ENCODE data around the gene AGTR1.

AGTR1 gene

DNA sequence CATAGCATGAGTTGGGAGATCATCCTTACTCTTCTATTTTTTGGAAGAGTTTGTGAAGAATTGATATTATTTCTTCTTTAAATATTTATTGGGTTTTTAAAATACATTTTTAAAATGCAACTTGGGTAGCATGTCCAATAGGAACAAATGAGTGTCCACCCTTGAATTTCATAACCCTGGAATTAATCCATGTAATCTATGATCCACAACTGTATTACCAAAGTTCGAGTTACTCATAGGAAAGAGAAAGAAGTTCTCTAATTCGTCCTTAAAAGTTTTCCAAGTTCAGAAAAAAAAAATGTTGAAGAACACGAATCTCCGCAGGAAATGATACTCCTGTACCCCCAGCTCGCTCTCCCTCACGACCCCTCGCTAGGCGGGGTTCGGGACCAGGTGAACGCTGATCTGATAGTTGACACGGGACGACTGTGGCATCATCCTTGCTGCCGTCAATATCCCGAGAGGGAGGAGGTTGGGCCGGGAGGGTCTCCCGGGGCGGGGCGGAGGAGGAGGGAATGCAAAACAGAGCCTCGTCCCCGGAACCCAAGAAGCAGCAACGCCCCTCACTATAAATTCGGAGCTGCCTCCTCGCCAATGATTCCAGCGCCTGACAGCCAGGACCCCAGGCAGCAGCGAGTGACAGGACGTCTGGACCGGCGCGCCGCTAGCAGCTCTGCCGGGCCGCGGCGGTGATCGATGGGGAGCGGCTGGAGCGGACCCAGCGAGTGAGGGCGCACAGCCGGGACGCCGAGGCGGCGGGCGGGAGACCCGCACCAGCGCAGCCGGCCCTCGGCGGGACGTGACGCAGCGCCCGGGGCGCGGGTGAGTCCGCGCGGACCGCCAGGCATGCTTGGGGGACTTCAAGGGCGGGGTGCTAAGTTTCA is at the start of gene AGTR1:
Gene AGTR1 (plus strand): TSS at position 598 of the 884 bp plus-strand sequence. CDS start 43,133 bp downstream, outside the sequence.
- no peak for DNase-seq

GRCh38 chr3:148648685-148649352 is 48.9 kb upstream of the AGTR1 start:
- DNase-seq, result no peak

GRCh38 chr3:148651549-148651948 is 46.2 kb upstream of the AGTR1 start:
- no peak for DNase-seq

DNA sequence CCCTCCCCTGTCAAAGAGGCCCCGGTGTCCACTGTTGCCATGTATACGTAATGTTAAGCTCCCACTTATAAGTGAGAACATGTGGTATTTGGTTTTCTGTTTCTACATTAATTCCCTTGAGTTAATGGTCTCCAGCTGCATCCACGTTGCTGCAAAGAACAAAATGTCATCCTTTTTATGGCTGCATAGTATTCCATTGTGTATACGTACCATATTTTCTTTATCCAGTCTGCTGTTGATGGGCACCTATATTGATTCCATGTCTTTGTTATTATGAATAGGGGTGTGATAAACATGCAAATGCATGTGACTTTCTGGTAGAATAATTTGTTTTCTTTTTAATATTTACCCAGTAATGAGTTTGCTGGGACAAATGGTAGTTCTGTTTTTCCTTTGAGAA is 43.3 kb upstream of the AGTR1 start:
- DNase-seq, result no peak

DNA sequence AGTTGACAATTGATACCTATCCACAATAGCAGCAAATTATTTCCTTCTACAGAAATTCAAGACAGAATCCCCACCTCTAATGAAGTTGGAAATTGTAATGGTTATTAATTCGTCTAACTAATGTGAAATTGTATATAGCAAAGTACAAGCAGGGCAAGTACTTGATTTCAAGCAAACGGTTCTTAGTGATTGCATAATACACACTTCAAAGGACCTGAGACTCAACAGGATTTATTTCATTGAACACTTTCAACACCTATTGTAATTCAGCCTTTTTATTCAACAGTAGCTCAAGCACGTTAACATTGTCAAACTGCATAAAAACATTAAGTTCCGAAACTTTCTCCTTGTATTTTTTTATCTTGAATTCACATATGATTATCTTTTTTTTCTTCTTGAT is 40.2 kb upstream of the AGTR1 start:
- no peak for DNase-seq

DNA sequence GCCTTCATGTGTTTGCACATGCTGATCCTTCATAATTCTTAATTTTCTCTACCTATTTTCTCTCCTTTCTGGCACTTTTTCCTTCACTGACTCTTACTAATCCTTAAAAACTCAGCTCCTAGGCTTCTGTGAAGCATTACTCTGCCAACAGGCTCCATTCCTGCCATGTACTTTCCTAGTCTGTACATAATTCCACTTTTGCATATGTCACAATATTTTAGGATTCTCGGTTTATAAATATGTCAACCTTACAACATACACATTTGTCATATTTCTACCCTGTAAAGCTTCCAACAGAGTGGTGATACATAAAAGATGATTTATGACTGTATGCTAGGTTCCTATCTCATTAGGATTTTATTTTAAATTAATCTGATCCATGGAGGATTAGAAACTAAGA is 38.2 kb upstream of the AGTR1 start:
- no peak for DNase-seq

DNA sequence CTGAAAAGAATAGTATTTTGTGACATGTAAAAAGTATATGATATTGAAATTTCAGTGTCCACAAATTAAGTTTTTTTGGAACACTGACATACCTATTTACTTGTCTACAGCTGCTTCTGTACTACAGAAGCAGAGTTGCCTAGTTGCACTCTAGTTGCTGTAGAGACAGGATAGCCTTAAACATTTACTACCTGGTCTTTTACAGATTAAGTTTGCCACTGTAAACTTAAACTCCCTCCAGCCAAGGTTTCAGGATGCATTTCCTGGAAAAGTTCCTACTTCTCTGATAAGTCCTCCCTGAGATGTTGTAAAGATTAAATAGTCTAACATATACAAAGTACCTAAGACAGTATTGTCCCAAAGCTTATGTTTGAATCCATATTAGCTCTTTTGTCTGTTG is 17.4 kb upstream of the AGTR1 start:
- no peak for DNase-seq

DNA sequence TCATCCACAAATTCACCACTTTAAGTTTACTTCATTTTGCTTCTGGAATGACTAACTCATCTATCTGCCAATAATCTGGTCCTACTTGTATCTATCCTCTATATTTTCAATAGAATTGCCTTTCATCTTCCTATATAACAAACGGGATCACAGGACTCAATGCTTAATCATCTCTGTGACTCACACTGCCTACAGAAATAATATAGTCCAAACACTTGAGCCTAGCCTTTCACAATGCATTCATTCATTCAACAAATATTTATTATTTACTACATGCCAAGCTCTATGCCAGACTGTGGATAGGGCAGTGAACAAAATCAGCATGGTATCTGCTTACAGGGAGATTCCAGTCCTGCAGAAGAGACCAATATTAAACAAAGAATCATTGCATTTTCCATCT is 16.6 kb upstream of the AGTR1 start:
- no peak for DNase-seq

DNA sequence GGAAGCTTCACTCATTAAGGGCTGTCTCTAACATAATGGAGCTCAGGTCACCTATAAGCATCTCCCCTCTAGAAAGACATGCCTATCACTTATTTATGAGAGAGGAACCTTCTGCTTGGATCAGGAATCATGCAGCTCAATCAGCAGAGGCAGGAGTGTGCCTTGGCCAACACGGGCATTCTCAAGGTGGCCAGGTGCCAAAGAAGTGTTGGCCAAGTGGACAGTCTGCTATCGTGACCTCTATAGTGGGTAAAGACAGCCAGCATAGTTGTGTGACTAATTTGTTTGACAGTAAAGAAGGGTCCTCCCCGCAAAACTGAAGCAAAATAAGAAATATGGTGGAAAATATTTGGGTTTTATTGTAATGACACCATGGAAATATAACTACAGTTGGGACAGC is 14.7 kb upstream of the AGTR1 start:
- no peak for DNase-seq

- no peak for DNase-seq
These were observed 3.6 kb upstream of the AGTR1 start for GRCh38 chr3:148694116-148694515.

DNA sequence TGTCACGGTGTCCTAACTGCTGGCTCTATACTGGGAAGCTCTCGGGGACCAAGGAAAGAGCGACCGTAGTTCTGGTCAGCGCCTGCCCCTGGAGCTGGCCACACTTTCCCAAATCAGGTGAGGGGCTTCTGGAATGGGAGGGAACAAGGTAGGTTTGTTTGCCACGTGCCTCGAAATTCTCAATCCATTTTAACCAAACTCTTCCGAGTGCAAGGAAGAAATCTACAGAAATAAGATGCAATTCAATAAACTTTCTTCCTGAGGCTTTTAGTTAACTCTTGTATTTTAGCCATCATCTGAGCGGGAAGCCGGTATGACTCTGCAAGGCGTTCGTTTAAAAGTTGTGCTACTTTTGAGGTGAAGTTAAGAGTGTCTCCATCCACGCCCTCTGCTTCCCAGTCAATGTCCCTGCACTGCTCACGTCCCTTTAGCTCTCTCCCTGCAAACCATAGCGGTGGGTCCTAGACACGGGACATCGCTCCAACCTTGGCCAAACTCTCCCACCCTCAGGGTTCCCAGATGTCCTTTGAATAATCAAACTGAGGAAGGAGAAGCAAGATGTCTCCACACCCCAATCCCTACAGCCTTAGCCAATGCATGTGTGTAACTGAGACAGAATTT is 597 bp downstream of the AGTR1 start:
- DNase-seq, result no peak

- DNase-seq, result no peak
These were observed 7.6 kb downstream of the AGTR1 start for GRCh38 chr3:148705314-148705713.

DNA sequence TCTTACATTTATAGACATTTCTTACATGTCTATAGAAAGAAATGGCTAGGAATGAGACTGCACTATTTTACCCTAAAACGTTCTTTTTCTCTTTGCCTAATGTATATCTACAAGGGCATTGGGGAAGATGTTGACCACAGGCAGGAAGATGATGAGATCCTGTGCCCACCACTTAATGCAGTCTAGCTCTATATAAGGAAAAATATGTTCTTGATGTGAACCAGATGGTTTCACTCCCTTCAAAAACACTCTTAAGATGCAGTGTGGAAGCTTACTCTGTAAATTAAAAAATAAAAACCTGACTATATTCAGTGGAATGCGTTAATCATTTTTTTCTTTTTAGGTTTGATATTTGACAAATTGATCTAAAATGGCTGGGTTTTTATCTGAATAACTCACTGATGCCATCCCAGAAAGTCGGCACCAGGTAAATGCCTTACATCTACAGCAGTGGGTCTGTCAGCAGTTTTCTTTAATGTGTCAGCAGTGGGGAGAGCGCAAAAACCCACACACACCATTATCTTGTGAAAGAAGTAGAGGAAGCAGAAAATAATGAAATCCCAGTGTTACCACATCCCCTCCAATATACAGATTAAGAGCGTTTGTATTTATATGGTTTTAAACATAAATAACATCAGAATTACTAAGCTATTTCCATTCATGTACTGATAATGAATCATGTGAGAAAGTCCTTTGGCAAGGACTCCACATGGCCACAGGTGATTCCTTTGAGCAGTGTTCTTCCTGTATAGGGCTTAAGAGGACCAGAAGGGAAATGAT is 10.1 kb downstream of the AGTR1 start:
- no peak for DNase-seq

- DNase-seq, result no peak
These were observed 10.7 kb downstream of the AGTR1 start for GRCh38 chr3:148708409-148708808.

GRCh38 chr3:148709560-148710253 is 12.0 kb downstream of the AGTR1 start:
- DNase-seq, result no peak

GRCh38 chr3:148710665-148711064 is 13.0 kb downstream of the AGTR1 start:
- no peak for DNase-seq

- DNase-seq, result no peak
These were observed 14.4 kb downstream of the AGTR1 start for GRCh38 chr3:148711981-148712666.

DNA sequence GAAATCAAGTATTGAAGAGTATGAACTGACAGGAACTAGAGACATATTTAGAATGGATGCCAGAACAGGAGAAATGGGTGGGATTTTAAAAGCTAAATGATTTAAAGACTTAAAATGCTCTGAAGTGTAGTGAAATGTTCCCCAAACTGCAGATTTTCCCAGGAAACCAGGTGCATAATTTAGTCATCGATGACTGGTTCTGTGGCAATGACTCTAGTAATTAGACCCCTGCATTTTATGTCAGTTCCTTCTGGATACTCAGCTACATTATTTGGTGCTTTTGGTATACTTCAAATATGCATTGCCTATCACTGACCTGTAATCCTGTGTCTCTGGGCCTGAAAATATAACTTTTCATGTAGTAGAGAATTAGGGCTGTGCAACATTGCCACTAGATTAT is 16.8 kb downstream of the AGTR1 start:
- no peak for DNase-seq

DNA sequence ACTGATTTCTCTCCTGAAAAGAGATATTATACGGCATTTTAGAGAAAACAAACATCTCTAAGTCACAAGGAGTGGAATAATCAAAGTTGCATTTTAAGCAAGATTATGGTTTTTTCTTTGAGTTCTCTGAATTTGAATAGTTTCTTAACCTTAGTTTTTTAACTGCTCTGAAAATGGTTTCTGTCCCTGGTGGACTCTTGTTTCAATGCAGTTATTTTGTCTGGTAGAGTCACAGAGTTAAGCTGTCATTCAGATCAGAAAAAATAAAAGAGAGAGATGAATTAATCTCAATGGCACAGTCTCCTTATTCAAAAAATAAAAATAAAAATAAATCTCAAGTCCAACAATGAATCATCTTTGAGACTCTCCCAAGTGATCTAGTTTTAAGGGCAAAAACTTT is 19.0 kb downstream of the AGTR1 start:
- DNase-seq, result no peak

- no peak for DNase-seq
These were observed 20.3 kb downstream of the AGTR1 start for GRCh38 chr3:148717885-148718561.
